GM19238 (cell line): ENCODE data around the gene P3H1.

Experiments used
- DNase-seq: peaks from one replicate; pipeline ENCODE4 v3.0.0; 2011; ENCODE audit warnings: low spot score; ENCODE audit not compliant: insufficient read length

The P3H1 gene

GRCh38 chr1:42744148-42744413 is 22.7 kb downstream of the P3H1 start:
- DNase-seq, result no peak

DNA sequence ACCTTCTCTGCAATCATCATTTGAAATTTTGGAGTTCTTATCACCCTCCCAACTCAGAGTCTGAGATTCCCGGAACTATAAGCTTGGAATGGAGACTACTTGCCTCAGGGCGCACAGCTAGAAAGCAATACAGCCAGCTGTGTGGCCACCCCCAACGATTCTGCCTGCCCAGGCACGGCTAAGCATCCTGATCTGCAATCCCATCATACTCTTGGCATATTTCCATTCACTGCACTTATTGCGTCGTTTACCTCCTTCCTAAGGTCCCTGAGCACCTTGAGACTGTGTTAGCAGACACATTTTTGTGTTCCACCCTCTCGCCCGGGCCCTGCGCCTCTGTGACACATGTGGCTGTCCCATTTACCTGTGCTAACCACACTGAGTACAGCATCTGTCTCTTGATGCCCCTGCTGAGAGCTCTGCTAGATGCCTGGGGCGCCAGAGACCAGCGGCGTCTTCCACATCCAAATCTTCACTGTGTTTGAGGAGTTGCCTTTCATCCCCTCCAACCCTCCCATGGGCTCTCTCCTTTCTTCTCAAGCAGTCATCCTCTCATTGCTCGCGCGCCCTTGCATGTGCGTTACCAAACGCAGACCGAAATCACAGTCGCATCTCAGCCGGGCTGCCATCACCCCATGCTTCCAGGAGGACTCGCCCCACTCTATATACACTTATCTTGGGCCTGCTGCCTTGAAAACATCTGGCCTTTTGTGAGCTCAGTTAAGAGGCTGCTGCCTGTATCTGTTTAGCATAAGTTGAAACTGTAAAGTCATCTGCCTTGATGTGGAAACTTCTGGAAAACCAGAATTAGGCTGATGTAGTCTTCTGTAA is 23.3 kb downstream of the P3H1 start:
- DNase-seq, result no peak

DNA sequence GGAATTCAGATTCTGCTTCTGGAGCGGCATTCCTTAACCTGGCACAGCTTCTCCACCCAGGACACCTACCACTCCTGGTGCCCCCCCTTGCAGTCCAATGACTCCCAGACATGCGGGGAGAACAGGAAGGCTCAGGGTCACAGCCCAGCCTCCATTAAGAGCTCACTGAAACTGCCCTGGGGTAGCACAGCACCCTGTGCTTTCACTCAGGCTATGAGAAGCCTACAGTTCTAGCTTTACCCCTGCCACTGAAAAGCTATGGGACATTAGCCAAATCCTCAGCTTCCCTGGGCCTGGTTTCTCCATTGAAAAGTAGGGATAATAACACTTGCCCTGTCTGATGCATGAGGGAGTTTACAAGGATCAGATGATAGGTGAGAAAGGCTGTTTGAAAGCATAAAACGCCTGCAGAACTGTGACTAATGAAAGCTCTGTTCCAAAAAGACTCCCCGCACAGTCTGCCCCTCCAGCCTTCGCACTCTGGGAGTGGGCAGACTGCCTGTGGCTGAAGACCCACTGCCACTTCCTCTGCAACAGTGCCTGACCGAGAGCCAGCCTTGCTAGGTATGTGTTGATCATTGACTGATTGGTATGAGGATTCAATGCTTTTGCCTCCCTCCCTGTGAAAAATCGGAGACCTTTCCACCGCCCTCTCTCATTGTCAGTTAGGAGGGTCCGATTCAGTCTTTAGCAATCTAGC is 24.1 kb downstream of the P3H1 start:
- DNase-seq, result no peak

- DNase-seq, result no peak
These were observed 24.7 kb downstream of the P3H1 start for GRCh38 chr1:42742141-42742540.

DNA sequence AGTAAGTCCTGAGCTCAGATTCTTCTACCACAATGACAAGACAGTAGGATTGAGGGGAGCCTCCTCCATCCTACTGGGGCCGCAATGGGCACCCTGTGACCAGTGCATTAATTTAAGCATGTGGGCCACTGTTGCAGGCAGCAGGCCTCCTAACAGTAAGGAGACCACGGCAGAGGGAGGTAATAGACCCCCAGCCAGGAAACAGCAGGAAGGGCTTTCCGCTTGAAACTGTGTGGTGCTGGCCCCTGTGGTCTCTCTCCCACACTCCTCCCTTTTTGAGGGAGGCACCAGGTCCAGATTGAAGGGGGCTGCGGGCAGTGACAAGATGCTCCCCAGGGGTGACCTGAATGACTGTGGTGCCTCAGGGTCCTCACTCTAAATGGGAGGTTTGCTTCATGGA is 25.1 kb downstream of the P3H1 start:
- DNase-seq, result no peak

DNA sequence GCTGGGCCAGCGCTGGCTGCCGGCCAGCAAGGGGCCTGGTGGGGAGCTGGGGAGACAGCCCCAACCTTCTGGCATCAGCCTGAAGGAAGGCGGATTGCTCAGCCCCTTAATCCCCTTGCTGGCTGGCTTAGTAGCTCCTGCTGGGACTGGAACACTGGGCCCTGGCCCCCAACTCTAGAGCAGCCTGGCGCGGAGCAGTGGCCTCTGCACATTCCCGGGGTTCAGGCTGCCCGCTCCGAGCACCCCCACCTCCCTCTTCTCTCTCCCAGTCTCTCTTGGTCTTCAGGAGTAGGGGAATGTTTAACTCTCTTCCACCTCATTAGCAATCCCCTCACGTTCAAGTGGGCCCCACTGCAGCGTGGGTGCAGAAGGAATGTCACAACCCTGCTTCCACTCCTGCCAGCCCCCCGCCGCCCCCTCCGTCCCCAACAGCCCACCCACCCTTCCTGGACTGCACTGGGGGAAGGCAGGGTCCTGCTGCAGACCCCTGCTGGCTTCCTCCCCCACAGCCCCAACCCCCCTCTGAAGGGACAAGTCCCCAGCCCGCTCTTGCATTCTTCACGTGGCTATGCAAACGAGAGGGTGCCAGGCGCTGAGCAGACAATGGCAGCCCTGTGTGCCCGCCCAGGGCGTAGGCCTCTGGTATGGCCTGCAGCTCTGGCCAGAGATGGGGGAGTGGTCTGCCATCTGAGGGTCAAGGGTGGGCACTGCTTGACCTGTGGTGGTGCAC is 25.8 kb downstream of the P3H1 start:
- DNase-seq, result no peak

GRCh38 chr1:42739753-42740700 is 26.8 kb downstream of the P3H1 start, which contains the start of gene CLDN19:
Gene CLDN19 (minus strand): TSS chr1:42740236. CDS start chr1:42740063, 173 bp downstream.
- no peak for DNase-seq

- no peak for DNase-seq
These were observed 28.1 kb downstream of the P3H1 start for GRCh38 chr1:42738678-42739226.

GRCh38 chr1:42737986-42738677 is 28.7 kb downstream of the P3H1 start:
- DNase-seq, result no peak

- peak; percentile 33 for DNase-seq
These were observed 29.6 kb downstream of the P3H1 start for GRCh38 chr1:42737257-42737656.

- DNase-seq, result no peak
These were observed 30.1 kb downstream of the P3H1 start for GRCh38 chr1:42736571-42737200.

GRCh38 chr1:42736152-42736551 is 30.7 kb downstream of the P3H1 start:
- no peak for DNase-seq

GRCh38 chr1:42735477-42736105 is 31.2 kb downstream of the P3H1 start:
- DNase-seq, result no peak

DNA sequence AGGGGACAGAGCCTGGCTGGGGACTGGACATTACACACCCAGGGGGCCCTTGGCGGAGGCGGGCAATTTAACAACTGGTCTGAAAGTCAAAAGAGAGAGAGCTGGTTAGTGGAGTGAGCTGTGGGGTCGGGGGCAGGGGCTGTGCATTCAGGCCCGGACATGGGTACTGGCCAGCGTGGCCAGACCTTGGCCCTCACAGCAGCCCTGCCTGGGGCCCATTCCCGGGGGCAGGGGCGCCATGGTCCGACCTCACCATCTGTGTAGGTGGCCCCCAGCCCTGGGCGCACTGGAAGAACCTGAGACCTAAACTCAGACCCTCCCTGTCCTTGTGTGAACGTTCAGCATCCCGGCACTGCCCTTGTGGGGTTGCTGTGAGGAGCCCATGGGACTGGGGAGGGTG is 31.8 kb downstream of the P3H1 start:
- no peak for DNase-seq

DNA sequence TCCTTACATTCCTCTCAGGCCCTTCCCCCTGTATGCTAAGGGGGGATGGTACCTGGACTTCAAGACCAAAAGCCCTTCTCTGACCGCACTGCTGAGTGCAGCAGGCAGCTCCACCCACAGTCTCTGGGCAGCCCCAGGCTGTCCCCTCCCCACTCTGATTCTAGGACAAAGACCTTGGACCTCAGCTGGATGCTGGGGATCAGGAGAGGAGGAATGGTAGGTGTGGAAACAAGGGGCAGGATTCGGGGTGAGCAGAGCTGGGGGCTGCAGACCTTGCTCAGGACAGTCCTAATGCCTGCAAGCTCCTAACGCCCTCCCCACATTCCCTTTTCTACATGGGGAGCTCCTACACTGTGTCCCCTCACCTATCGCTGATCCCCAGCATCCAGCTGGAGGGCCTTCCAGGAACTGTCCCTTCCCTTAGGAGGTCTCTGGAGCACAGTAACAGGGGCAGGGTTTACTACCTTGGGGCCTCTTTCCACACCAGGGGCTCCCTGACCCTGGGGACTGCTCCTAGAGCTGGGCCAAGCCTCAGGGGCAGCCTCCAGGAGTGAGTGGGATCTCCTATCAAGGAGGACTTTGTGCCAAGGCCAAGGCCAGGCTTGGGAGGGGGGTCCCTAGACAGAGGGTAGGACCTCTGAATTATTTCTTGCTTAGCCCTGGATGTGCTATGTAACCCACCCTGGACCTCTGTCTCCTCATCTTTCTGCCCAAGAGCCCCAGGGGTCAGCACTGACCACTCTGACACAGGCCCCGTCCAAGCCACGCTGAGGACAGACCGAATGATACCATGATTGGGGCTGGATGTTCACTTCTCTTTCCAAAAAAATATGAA is 32.4 kb downstream of the P3H1 start:
- no peak for DNase-seq

DNA sequence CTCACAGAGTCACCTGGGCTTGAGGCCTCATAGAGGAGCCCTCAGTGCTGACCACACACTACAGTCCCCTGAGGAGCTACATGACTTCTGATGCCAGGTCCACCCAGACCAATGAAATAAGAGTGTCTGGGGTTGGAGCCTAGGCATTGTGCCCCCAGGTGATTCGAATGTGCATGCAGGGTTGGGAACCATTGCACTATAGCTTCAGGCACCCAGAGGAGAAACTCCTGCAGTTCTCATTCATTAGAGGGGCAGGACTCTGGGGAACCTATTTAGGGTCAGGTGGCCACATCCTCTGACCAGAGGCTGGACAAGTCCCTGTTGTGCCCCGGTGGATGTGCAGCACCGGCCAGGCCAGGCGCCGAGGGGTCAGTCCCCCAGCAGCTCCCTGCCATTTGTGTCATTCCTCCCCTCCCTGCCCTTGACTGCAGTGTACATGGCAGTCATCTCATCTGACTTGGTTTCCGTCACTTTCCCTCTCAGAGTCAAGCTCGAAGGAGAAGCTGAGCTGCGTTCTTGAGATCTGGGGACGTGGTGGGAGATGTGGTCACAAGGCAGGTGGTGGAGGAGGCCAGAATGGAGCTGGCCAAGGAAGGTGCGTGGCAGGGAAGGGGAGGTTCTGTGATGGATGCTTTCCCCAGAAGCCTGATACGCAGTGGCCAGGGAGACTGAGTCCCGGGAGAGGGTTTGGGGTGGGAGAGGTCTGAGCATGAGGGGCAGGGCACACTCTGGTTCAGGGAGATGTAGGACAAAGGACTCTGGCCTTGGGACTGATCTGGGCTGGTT is 33.2 kb downstream of the P3H1 start:
- DNase-seq, result no peak

DNA sequence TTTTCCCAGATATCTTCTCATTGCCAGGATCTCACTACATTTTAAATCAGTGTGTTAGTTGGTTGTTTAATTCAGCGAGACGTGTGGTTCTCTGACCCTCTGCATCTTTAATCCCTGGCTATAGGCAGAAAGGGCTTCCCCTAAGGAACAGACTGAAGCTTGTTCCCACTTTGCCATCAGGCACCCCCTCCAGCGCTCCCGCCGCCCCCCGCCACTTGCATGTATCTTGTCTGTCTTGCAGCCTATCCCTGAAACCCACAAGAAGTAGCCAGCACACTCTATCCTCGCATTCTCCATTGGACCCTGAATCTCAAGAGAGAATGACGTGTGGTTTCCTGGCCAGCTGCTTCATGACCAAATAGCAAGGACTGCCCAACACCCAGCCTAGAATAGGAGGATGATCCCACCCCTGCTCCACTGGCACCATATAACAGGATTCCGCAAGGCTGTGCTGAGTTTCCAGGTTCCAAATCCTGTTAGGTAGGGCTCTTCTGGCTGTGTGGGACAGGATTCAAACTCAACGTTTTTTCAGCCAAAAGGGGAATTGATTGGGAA is 34.6 kb downstream of the P3H1 start:
- DNase-seq, result no peak
